ENCODE measurements around the gene USP22.

USP22 gene

DNA sequence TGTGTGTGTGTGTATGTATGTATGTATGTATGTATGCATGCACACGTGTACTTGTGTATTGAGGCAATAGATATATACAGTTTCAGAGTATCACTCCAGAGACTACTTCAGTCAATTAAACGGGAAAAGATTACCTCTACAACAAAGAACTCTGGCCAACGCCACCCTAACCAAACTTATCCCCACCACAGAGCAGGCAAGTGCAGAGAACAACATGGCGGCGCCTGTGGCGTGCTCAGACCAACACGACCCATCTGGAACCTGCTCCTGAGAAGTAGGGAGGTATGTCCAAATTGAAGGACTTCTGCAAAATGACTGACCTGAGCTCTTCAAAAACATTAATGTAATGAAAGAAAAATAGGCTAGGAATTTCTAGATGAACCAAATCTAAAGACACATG is 12.4 kb downstream of the USP22 start:
- H3K27ac ChIP-seq (ENCODE audit: low read length), result no peak overlapping the region
- no peak overlapping the region for H3K9ac ChIP-seq (ENCODE audit: low read depth, low read length)
- peaks cover 74% of the 10 kb centered on the region for H3K36me3 ChIP-seq (ENCODE audit: insufficient read depth, low read depth, low read length)
- peaks cover 20% of the 10 kb centered on the region for H3K4me1 ChIP-seq (ENCODE audit: insufficient read depth, low read length)
- no peaks in the 10 kb centered on the region for H3K27me3 ChIP-seq (ENCODE audit: insufficient read depth, low read length)
- no peaks in the 10 kb centered on the region for H3K9me3 ChIP-seq (ENCODE audit: insufficient read depth, low read depth, low read length)
- no peak overlapping the region for H3K4me3 ChIP-seq (ENCODE audit: low read length)

DNA sequence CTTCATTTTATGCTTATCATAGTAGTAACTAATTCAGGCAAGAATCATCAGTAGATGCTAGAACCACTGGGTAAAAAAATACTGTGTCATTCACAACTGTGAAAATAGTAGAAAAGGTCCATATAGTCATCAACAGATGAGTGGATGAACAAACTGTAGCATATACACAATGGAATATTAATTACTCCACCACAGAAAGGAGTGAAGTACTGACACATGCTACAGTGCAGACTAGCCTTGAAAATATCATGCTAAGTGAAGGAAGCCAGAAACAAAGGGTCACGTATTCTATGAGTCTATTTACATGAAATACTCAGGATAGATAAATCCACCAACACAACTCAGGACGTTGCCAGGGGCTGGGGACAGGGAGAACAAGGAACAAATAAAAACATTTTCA is 13.3 kb downstream of the USP22 start:
- H3K9ac ChIP-seq (ENCODE audit: low read depth, low read length), result no peak overlapping the region
- H3K9me3 ChIP-seq (ENCODE audit: insufficient read depth, low read depth, low read length), result no peaks in the 10 kb centered on the region
- H3K4me3 ChIP-seq (ENCODE audit: low read length), result no peak overlapping the region
- no peak overlapping the region for H3K27ac ChIP-seq (ENCODE audit: low read length)
- H3K36me3 ChIP-seq (ENCODE audit: insufficient read depth, low read depth, low read length), result peaks cover 74% of the 10 kb centered on the region
- H3K27me3 ChIP-seq (ENCODE audit: insufficient read depth, low read length), result no peaks in the 10 kb centered on the region
- H3K4me1 ChIP-seq (ENCODE audit: insufficient read depth, low read length), result peaks cover 11% of the 10 kb centered on the region

DNA sequence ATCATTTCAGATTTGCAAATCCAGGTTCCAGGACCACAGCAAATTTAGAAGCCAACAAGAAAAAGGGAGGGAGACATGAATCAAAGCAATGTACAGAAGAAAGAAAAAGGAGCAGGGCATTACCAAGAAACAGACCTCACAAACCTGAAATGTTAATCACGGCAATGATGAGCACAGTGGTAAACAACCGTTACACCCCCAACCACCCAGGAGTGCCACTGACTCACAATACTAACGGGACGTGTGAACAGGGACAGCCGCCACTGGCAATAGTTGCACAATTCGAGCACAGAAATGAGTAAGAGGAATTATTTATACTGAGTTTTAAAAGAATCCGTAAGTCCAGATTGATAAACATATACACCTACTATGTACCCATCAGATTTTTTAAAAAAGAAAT is 13.8 kb downstream of the USP22 start:
- H3K36me3 ChIP-seq (ENCODE audit: insufficient read depth, low read depth, low read length), result peaks cover 75% of the 10 kb centered on the region
- H3K4me1 ChIP-seq (ENCODE audit: insufficient read depth, low read length), result peaks cover 10% of the 10 kb centered on the region
- no peak overlapping the region for H3K27ac ChIP-seq (ENCODE audit: low read length)
- H3K4me3 ChIP-seq (ENCODE audit: low read length), result no peak overlapping the region
- no peak overlapping the region for H3K9ac ChIP-seq (ENCODE audit: low read depth, low read length)
- H3K27me3 ChIP-seq (ENCODE audit: insufficient read depth, low read length), result no peaks in the 10 kb centered on the region
- H3K9me3 ChIP-seq (ENCODE audit: insufficient read depth, low read depth, low read length), result no peaks in the 10 kb centered on the region

DNA sequence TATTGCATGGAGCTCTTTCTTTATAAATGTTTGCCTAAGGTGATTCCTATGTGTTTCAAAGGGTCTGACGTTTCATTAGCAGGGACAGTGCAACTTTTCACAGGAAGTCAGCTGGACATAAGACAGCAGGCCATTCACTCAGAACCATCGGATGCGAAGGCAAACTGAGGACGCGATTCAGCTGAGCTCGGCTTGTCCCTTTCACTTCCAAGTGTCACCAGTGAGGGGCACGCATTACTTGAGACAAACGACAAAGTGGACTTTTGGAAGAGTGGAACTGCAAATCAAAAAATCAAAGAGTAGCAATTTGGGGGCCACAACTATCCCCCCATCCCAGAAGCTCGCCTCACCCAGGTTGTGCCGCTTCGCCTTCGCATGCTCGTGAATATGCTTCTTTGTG is 14.6 kb downstream of the USP22 start:
- Histone ChIP-seq H3K4me1 (ENCODE audit: insufficient read depth, low read length) (peaks cover 7% of the 10 kb centered on the region), H3K9ac (ENCODE audit: low read depth, low read length) (no peak overlapping the region), H3K27me3 (ENCODE audit: insufficient read depth, low read length) (no peaks in the 10 kb centered on the region), H3K9me3 (ENCODE audit: insufficient read depth, low read depth, low read length) (no peaks in the 10 kb centered on the region), H3K4me3 (ENCODE audit: low read length) (no peak overlapping the region), H3K36me3 (ENCODE audit: insufficient read depth, low read depth, low read length) (peaks cover 81% of the 10 kb centered on the region), H3K27ac (ENCODE audit: low read length) (no peak overlapping the region)

DNA sequence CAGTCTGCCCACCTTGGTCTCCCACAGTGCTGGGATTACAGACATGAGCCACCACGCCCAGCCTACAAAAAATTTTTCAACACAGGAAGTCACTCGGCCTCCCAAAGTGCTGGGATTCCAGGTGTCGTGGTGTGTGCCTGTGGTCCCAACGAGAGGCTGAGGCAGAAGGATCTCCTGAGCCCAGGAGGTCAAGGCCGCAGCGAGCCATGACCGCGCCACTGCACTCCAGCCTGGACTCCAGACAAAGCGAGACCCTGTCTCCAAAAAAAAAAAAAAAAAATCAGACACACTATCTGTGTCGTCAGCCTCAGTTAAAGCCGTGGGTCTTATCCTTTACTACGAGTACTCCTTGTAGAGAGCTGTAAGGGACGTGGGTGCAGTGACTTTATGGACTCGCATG is 15.8 kb downstream of the USP22 start:
- peaks cover 84% of the 10 kb centered on the region for H3K36me3 ChIP-seq (ENCODE audit: insufficient read depth, low read depth, low read length)
- H3K4me1 ChIP-seq (ENCODE audit: insufficient read depth, low read length), result peaks cover 7% of the 10 kb centered on the region

DNA sequence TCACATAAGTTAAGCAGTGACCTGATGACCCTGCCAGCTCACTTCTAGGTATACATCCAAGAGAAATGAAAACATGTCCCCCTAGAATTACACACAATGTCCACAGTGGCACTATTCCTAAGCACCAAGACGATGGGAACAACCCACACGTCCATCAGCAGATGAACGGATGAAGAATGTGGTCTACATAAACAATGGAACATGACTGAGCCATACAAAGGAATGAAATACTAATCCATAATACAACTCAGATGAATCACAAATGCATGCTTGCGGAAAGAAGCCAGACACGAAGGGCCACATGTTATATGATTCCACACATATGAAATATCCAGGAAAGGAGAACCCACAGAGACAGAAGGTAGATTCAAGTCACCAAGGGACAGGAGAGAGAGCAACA is 17.4 kb downstream of the USP22 start:
- Histone ChIP-seq H3K4me1 (ENCODE audit: insufficient read depth, low read length) (peaks cover 7% of the 10 kb centered on the region), H3K9ac (ENCODE audit: low read depth, low read length) (no peak overlapping the region), H3K36me3 (ENCODE audit: insufficient read depth, low read depth, low read length) (peaks cover 96% of the 10 kb centered on the region), H3K9me3 (ENCODE audit: insufficient read depth, low read depth, low read length) (no peaks in the 10 kb centered on the region), H3K27ac (ENCODE audit: low read length) (no peak overlapping the region), H3K27me3 (ENCODE audit: insufficient read depth, low read length) (no peaks in the 10 kb centered on the region), H3K4me3 (ENCODE audit: low read length) (no peak overlapping the region)

More for the DNA sequence above, 15.8 kb downstream of the USP22 start:
- Histone ChIP-seq H3K4me3 (ENCODE audit: low read length) (no peak overlapping the region), H3K27me3 (ENCODE audit: insufficient read depth, low read length) (no peaks in the 10 kb centered on the region), H3K27ac (ENCODE audit: low read length) (no peak overlapping the region), H3K9ac (ENCODE audit: low read depth, low read length) (no peak overlapping the region), H3K9me3 (ENCODE audit: insufficient read depth, low read depth, low read length) (no peaks in the 10 kb centered on the region)

DNA sequence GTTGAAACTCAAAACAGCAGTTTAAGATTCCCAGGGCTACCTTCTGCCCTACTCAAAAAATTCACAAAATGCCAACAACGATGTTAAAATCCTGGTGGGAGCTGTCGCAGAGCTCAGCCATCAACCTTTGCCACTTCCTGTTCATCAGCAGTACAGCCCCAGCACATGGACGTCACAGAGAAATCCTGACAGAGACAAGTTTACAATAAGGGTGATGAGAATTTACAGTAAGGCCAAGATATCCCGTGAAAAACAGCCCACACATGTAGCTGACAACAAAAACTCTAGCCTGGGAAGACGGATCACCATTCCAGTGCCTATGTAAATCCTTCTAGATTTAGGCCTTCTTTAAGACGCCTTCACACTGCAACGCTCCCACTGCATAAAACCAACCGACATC is 18.8 kb downstream of the USP22 start:
- no peaks in the 10 kb centered on the region for H3K27me3 ChIP-seq (ENCODE audit: insufficient read depth, low read length)
- no peak overlapping the region for H3K27ac ChIP-seq (ENCODE audit: low read length)
- no peaks in the 10 kb centered on the region for H3K9me3 ChIP-seq (ENCODE audit: insufficient read depth, low read depth, low read length)
- H3K9ac ChIP-seq (ENCODE audit: low read depth, low read length), result no peak overlapping the region
- H3K4me3 ChIP-seq (ENCODE audit: low read length), result no peak overlapping the region
- peaks cover 3% of the 10 kb centered on the region for H3K4me1 ChIP-seq (ENCODE audit: insufficient read depth, low read length)
- H3K36me3 ChIP-seq (ENCODE audit: insufficient read depth, low read depth, low read length), result peaks cover 98% of the 10 kb centered on the region

DNA sequence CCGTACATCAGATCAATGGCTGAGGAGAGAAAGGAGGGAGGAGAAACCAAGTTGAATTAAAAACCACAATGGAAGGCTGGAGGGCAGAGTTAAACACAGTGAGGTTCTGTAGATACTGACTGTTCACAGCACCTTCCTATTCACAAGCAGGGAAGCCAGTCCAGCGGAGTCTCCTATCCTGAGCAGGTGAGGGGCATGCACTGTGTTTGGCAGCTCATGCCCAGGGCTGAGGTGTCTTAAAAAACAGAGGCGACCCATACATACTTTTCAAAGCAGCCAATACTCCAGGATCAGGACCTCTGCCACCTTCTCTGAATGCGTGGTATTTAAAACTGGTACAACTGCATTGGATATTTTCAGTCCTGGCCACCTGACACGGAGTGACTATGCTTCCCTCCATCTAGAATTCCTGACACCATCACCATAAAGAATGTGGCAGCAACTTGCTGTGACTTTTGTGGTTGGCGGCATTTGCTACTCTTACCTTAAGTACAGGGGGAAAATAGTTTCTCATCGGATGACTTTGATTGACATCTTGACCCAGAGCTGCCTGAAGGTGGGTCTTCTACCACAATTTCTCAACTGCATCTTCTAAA is 21.5 kb downstream of the USP22 start:
- no peak overlapping the region for H3K9ac ChIP-seq (ENCODE audit: low read depth, low read length)
- no peaks in the 10 kb centered on the region for H3K9me3 ChIP-seq (ENCODE audit: insufficient read depth, low read depth, low read length)
- H3K27me3 ChIP-seq (ENCODE audit: insufficient read depth, low read length), result no peaks in the 10 kb centered on the region
- peaks cover 98% of the 10 kb centered on the region for H3K36me3 ChIP-seq (ENCODE audit: insufficient read depth, low read depth, low read length)
- no peaks in the 10 kb centered on the region for H3K4me1 ChIP-seq (ENCODE audit: insufficient read depth, low read length)
- H3K27ac ChIP-seq (ENCODE audit: low read length), result no peak overlapping the region
- H3K4me3 ChIP-seq (ENCODE audit: low read length), result no peak overlapping the region

DNA sequence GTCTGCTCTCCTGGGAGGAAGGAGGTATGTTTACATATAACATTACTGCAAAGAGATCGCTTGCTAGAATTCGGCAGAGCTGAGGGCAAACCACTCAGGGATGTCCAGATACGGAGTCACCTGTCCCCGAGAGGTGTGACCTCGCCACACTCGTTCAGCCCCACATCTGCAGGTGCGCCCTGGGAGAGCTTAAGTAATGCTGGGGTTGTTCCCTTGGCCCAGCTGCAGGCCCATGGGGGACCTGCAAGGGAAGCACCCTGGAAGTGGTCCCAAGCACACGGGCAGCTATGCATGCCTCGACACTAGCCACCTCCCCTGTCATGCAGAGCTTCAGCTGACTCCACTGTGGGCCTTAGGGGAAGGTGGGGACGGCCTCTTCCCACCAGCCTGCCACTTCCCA is 22.2 kb downstream of the USP22 start:
- H3K4me1 ChIP-seq (ENCODE audit: insufficient read depth, low read length), result no peaks in the 10 kb centered on the region
- peaks cover 98% of the 10 kb centered on the region for H3K36me3 ChIP-seq (ENCODE audit: insufficient read depth, low read depth, low read length)
- H3K27ac ChIP-seq (ENCODE audit: low read length), result no peak overlapping the region

DNA sequence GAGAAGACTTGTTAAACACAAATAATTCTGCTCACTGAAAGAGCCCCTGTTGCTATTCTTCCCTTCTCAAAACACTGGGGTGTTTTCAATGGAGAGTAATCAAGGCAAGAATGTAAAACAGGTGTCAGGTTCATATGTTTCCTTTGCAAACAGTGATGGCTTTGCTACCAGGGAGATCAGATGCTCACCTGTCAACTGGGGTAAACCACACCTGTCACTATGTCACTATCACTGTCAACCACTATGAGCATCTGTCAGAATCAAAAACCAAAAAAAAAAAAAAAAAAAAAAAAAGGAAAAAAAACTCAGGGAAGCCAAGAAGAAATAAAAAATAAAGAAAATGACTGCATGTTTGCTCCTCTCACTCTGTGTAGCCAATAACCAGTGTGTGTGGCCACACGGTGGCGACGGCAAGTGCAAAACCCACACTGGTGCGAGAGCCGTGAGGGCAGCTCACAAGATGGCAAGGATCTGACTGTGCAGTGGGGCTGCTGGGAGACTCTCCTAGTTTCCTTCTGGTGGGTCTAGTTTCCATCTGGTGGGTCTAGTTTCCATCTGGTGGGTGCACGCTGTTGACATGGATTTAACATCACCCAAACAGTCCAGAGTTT is 22.7 kb downstream of the USP22 start:
- Histone ChIP-seq H3K4me1 (ENCODE audit: insufficient read depth, low read length) (no peaks in the 10 kb centered on the region), H3K9ac (ENCODE audit: low read depth, low read length) (no peak overlapping the region)

More for the DNA sequence above, 22.2 kb downstream of the USP22 start:
- Histone ChIP-seq H3K4me3 (ENCODE audit: low read length) (no peak overlapping the region), H3K27me3 (ENCODE audit: insufficient read depth, low read length) (no peaks in the 10 kb centered on the region), H3K9ac (ENCODE audit: low read depth, low read length) (no peak overlapping the region), H3K9me3 (ENCODE audit: insufficient read depth, low read depth, low read length) (no peaks in the 10 kb centered on the region)

DNA sequence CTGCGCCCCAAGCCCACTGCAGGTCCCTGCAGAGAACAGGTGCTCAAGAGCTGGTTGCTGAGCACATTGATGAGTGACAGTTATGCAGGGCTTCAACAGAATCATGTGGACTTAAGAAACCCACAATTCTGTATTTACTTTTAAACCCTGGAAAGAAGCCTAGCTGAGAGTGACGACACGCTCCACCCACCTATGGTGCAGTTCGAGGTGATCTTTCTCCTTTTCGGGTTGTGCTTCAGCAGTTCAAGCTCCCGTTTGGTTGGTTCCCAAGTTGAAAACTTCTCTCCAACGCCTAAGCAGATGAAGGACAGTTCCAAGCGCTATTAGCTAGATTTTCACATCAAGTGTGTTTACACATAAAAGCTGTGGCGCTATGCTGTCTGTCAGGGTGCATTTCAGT is 23.9 kb downstream of the USP22 start:
- Histone ChIP-seq H3K4me3 (ENCODE audit: low read length) (no peak overlapping the region), H3K36me3 (ENCODE audit: insufficient read depth, low read depth, low read length) (peaks cover 98% of the 10 kb centered on the region), H3K9ac (ENCODE audit: low read depth, low read length) (no peak overlapping the region), H3K27me3 (ENCODE audit: insufficient read depth, low read length) (no peaks in the 10 kb centered on the region), H3K9me3 (ENCODE audit: insufficient read depth, low read depth, low read length) (no peaks in the 10 kb centered on the region), H3K4me1 (ENCODE audit: insufficient read depth, low read length) (no peaks in the 10 kb centered on the region), H3K27ac (ENCODE audit: low read length) (no peak overlapping the region)

More for the DNA sequence above, 22.7 kb downstream of the USP22 start:
- Histone ChIP-seq H3K27me3 (ENCODE audit: insufficient read depth, low read length) (no peaks in the 10 kb centered on the region), H3K36me3 (ENCODE audit: insufficient read depth, low read depth, low read length) (peaks cover 98% of the 10 kb centered on the region), H3K9me3 (ENCODE audit: insufficient read depth, low read depth, low read length) (no peaks in the 10 kb centered on the region), H3K4me3 (ENCODE audit: low read length) (no peak overlapping the region), H3K27ac (ENCODE audit: low read length) (no peak overlapping the region)

DNA sequence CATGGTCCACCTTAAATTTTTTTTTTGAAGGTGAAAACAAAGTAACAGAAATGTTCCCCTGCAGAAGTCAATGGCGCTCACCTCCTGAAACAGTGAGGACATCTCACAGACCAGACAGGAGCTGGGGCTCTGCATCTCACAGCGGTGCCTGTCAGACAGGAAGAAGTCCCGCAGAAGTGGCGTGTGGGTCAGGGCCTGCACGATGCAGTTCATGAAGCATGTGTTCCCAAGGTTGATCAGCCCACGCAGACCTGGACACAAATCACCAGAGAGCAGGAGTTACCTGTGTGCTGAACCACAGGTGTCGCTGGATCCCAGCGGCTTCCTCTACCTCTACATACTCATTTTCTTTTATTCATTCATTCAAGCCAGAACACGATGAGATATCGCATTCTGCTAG is 24.9 kb downstream of the USP22 start:
- no peaks in the 10 kb centered on the region for H3K4me1 ChIP-seq (ENCODE audit: insufficient read depth, low read length)
- H3K9ac ChIP-seq (ENCODE audit: low read depth, low read length), result no peak overlapping the region
- H3K4me3 ChIP-seq (ENCODE audit: low read length), result no peak overlapping the region
- H3K9me3 ChIP-seq (ENCODE audit: insufficient read depth, low read depth, low read length), result no peaks in the 10 kb centered on the region
- peaks cover 98% of the 10 kb centered on the region for H3K36me3 ChIP-seq (ENCODE audit: insufficient read depth, low read depth, low read length)
- H3K27ac ChIP-seq (ENCODE audit: low read length), result no peak overlapping the region
- H3K27me3 ChIP-seq (ENCODE audit: insufficient read depth, low read length), result no peaks in the 10 kb centered on the region
